IMR-90 (cell line): Measurements from ENCODE around the gene EXOC4. TPM values are rescaled to one million over a fixed set of nuclear protein-coding genes. Genes with fewer than 3 reads are reported as not detected.

Experiments
- ATAC-seq: fragments of 200-7000 bp; cut with Tn5 transposase; 2 replicates; pipeline ENCODE4 v1.9.1; 2020; ENCODE audit warnings: low read depth, mild to moderate bottlenecking, moderate library complexity
- BruUV-seq: library from RNA; stranded (reverse); fragments of 400-500 nt; replicated peaks from 2 replicates; lab custom pipeline; 2021; lab: Mats Ljungman, UMichigan
- CTCF ChIA-PET: fragments of 300-600 bp; formaldehyde crosslinking; extraction: SDS; loops from one replicate; lab custom pipeline; 2021; ENCODE audit warnings: antibody characterized with exemption; lab: Yijun Ruan, JAX
- POLR2A ChIA-PET: fragments of 300-600 bp; sonication (Branson Sonifier 250); formaldehyde crosslinking; loops from one replicate; lab custom pipeline; 2022; ENCODE audit warnings: antibody characterized with exemption; ENCODE audit not compliant: unreplicated experiment; lab: Charles Lee
- DNase-seq: peaks from one replicate; pipeline ENCODE4 v3.0.0; 2013
- H2AFZ ChIP-seq: replicated peaks from 2 replicates; pipeline ENCODE3; 2013; ENCODE audit warnings: low read length, mild to moderate bottlenecking; ENCODE audit not compliant: poor library complexity
- H2AK5ac ChIP-seq: 2 replicates; pipeline ENCODE4 v1.6.1; 2013; ENCODE audit warnings: low read depth, low read length, inconsistent platforms
- H2AK9ac ChIP-seq: replicated peaks from 2 replicates; pipeline ENCODE3; 2013; ENCODE audit warnings: mild to moderate bottlenecking, low read depth, low read length, moderate library complexity; ENCODE audit not compliant: poor library complexity
- H2BK120ac ChIP-seq: 2 replicates; pipeline ENCODE4 v1.6.1; 2013; ENCODE audit warnings: low read depth, low read length, inconsistent platforms
- H2BK15ac ChIP-seq: 3 replicates; pipeline ENCODE4 v1.6.1; 2013; ENCODE audit warnings: low read depth, low read length, inconsistent platforms
- H2BK20ac ChIP-seq: 2 replicates; pipeline ENCODE4 v1.6.1; 2013; ENCODE audit warnings: low read depth, mild to moderate bottlenecking, inconsistent platforms, low read length, moderate library complexity
- H2BK5ac ChIP-seq: 2 replicates; pipeline ENCODE4 v1.6.1; 2013; ENCODE audit warnings: mild to moderate bottlenecking, low read depth, low read length, inconsistent platforms; ENCODE audit not compliant: poor library complexity, severe bottlenecking
- H3K14ac ChIP-seq: replicated peaks from 2 replicates; pipeline ENCODE4 v1.6.1; 2013; ENCODE audit warnings: low read depth, low read length, inconsistent platforms
- H3K18ac ChIP-seq: 2 replicates; pipeline ENCODE4 v1.6.1; 2013; ENCODE audit warnings: low read depth, low read length, control low read depth
- H3K23ac ChIP-seq: 2 replicates; pipeline ENCODE4 v1.6.1; 2013; ENCODE audit warnings: low read depth, low read length, inconsistent platforms
- H3K27ac ChIP-seq: 2 replicates; pipeline ENCODE4 v1.5.1; 2013; ENCODE audit warnings: mild to moderate bottlenecking, control low read depth, low read length; ENCODE audit not compliant: insufficient read depth
- H3K27me3 ChIP-seq: 2 replicates; pipeline ENCODE4 v1.6.1; 2013; ENCODE audit warnings: low read length; ENCODE audit not compliant: control insufficient read depth, insufficient read depth
- H3K36me3 ChIP-seq: 2 replicates; pipeline ENCODE4 v1.6.1; 2013; ENCODE audit warnings: low read length, mixed read lengths; ENCODE audit not compliant: control insufficient read depth, insufficient read depth
- H3K4ac ChIP-seq: 2 replicates; pipeline ENCODE4 v1.6.1; 2013; ENCODE audit warnings: low read depth, low read length, inconsistent platforms
- H3K4me1 ChIP-seq: 2 replicates; pipeline ENCODE4 v1.6.1; 2013; ENCODE audit warnings: low read length, mixed read lengths; ENCODE audit not compliant: control insufficient read depth, insufficient read depth
- H3K4me2 ChIP-seq: 2 replicates; pipeline ENCODE4 v1.6.1; 2013; ENCODE audit warnings: low read depth, mild to moderate bottlenecking, control low read depth, low read length, moderate library complexity
- H3K4me3 ChIP-seq: 2 replicates; pipeline ENCODE4 v1.5.1; 2013; ENCODE audit warnings: low read depth, mild to moderate bottlenecking, control low read depth, low read length, moderate library complexity; ENCODE audit not compliant: insufficient read depth
- H3K56ac ChIP-seq: 2 replicates; pipeline ENCODE4 v1.6.1; 2013; ENCODE audit warnings: low read length, inconsistent platforms; ENCODE audit not compliant: insufficient read depth; ENCODE audit errors: extremely low read depth
- H3K79me1 ChIP-seq, 2 experiments: 2 replicates each; pipeline ENCODE4 v1.6.1; 2013; ENCODE audit warnings: low read length in 2 of 2, inconsistent platforms in 1 of 2, low read depth in 1 of 2
- H3K9ac ChIP-seq: 2 replicates; pipeline ENCODE4 v1.6.1; 2013; ENCODE audit warnings: low read depth, low read length, control low read depth
- H3K9me1 ChIP-seq: 2 replicates; pipeline ENCODE4 v1.6.1; 2013; ENCODE audit warnings: low read length, inconsistent platforms; ENCODE audit not compliant: insufficient read depth
- H3K9me3 ChIP-seq: 2 replicates; pipeline ENCODE4 v1.6.1; 2013; ENCODE audit warnings: low read length; ENCODE audit not compliant: control insufficient read depth, insufficient read depth
- H4K20me1 ChIP-seq: 2 replicates; pipeline ENCODE4 v1.6.1; 2013; ENCODE audit warnings: low read length, inconsistent platforms; ENCODE audit not compliant: insufficient read depth
- H4K5ac ChIP-seq: 2 replicates; pipeline ENCODE4 v1.6.1; 2013; ENCODE audit warnings: mild to moderate bottlenecking, low read depth, low read length, control low read depth
- H4K8ac ChIP-seq, 2 experiments: 2 replicates each; pipeline ENCODE4 v1.6.1; 2013; ENCODE audit warnings: low read depth in 2 of 2, low read length in 2 of 2, control low read depth in 1 of 2, inconsistent platforms in 1 of 2
- H4K91ac ChIP-seq: 2 replicates; pipeline ENCODE4 v1.6.1; 2013; ENCODE audit warnings: low read depth, low read length, inconsistent platforms; ENCODE audit not compliant: insufficient read depth
- CEBPB ChIP-seq: IDR thresholded peaks from 2 replicates; pipeline ENCODE4 v1.6.1; 2012; ENCODE audit warnings: low read depth, low read length, improper control_type of control experiment
- CHD1 ChIP-seq: IDR thresholded peaks from 2 replicates; pipeline ENCODE4 v1.6.1; 2012; ENCODE audit warnings: low read depth, low read length, improper control_type of control experiment
- CTCF ChIP-seq: conservative IDR thresholded peaks from 2 replicates; pipeline ENCODE4 v1.5.1; 2012; ENCODE audit warnings: mild to moderate bottlenecking, low read depth, low read length, improper control_type of control experiment
- ELK1 ChIP-seq: fragments of 150-350 bp; IDR thresholded peaks from 2 replicates; pipeline ENCODE4 v1.6.1; 2016; ENCODE audit warnings: low read depth, mild to moderate bottlenecking, low read length, moderate library complexity, borderline replicate concordance
- MAFK ChIP-seq: IDR thresholded peaks from 2 replicates; pipeline ENCODE4 v1.6.1; 2012; ENCODE audit warnings: low read depth, low read length, improper control_type of control experiment
- NFE2L2 ChIP-seq: fragments of 150-350 bp; IDR thresholded peaks from 2 replicates; pipeline ENCODE4 v1.6.1; 2016; ENCODE audit warnings: low read depth, mild to moderate bottlenecking, low read length
- RCOR1 ChIP-seq: IDR thresholded peaks from 2 replicates; pipeline ENCODE4 v1.6.1; 2012; ENCODE audit warnings: mild to moderate bottlenecking, low read length, improper control_type of control experiment; ENCODE audit not compliant: insufficient replicate concordance
- RFX5 ChIP-seq: IDR thresholded peaks from 2 replicates; pipeline ENCODE4 v1.8.0; 2012; ENCODE audit warnings: low read depth, mild to moderate bottlenecking, low read length, moderate library complexity
- SMC3 ChIP-seq: fragments of 150-350 bp; IDR thresholded peaks from 2 replicates; pipeline ENCODE4 v1.6.1; 2016; ENCODE audit warnings: low read depth, mild to moderate bottlenecking, antibody characterized with exemption, low read length, moderate library complexity
- USF2 ChIP-seq: fragments of 150-350 bp; IDR thresholded peaks from 2 replicates; pipeline ENCODE4 v1.6.1; 2017; ENCODE audit warnings: mild to moderate bottlenecking, antibody characterized with exemption, low read length, low read depth
- WGBS, 2 experiments: methylation state at CpG; one replicate each; pipeline versions ENCODE4 v1.1.5 to v1.1.7; 2013; ENCODE audit warnings: missing lambda C conversion rate in 2 of 2; ENCODE audit not compliant: insufficient read length in 1 of 2; ENCODE audit errors: extremely low coverage in 2 of 2; 5-methylcytosine and 5-hydroxymethylcytosine counted together
- dilution Hi-C: fragments of 300-500 bp; cut with HindIII; formaldehyde crosslinking; loops from one replicate; pipeline ENCODE4 v1.14.3; 2018; ENCODE audit warnings: low sequenced_read_pairs; ENCODE audit not compliant: unreplicated experiment
- in situ Hi-C: fragments of 300-500 bp; cut with MboI; formaldehyde crosslinking; loops from 3 replicates; pipeline ENCODE4 v1.14.3; 2019; ENCODE audit warnings: low sequenced_read_pairs, inconsistent platforms, mixed read lengths
- intact Hi-C: fragments of 100-400 bp; cut with micrococcal nuclease; formaldehyde crosslinking; loops from 2 replicates; pipeline ENCODE4 v1.10.0; 2022
- polyA plus RNA-seq, 3 experiments: library from polyadenylated mRNA; depleted of rRNA; stranded (reverse); fragments of >200 nt; gene quantifications; 2 replicates each; pipeline ENCODE4 v1.2.3, GENCODE V29; 2012; ENCODE audit warnings: low replicate concordance in 1 of 3
- total RNA-seq: library from RNA; depleted of rRNA; stranded (reverse); fragments of >200 nt; gene quantifications from 2 replicates; pipeline ENCODE4 v1.2.3, GENCODE V29; 2012

The EXOC4 gene
- total and polyA plus RNA-seq, 2 of the 4 experiments (the other 2 are of a cell fraction), result 25.4 to 94.6 TPM

GRCh38 chr7:133587903-133588302, 335.0 kb downstream of the EXOC4 start (continued):
- TF ChIP-seq CTCF (no peak), SMC3 (no peak)

GRCh38 chr7:133590795-133591194, 337.9 kb downstream of the EXOC4 start:
- Histone ChIP-seq H3K27ac (no peak overlapping the region), H3K9me1 (no peaks in the 10 kb centered on the region; the same call in 1 of the 2 replicates), H4K5ac (no peak overlapping the region), H2AK9ac (no peak overlapping the region), H3K56ac (no peak overlapping the region), H3K4ac (no peak overlapping the region), H3K23ac (no peak overlapping the region), H3K18ac (no peak overlapping the region), H3K9ac (no peak overlapping the region), H3K79me1 (no peaks in the 10 kb centered on the region; a peak in 1 of 4 replicates), H2BK20ac (no peak overlapping the region), H4K91ac (no peak overlapping the region), H2BK15ac (no peak overlapping the region), H2AK5ac (no peak overlapping the region), H2BK5ac (no peak overlapping the region), H3K4me3 (no peak overlapping the region), H3K36me3 (no peaks in the 10 kb centered on the region), H3K4me1 (no peaks in the 10 kb centered on the region), H2BK120ac (no peak overlapping the region), H2AFZ (no peak overlapping the region), H3K14ac (no peak overlapping the region; the same call in 1 of the 2 replicates), H4K20me1 (no peaks in the 10 kb centered on the region), H4K8ac (no peak overlapping the region), H3K9me3 (no peaks in the 10 kb centered on the region), H3K27me3 (no peaks in the 10 kb centered on the region), H3K4me2 (no peak overlapping the region)
- DNase-seq (no peak), ATAC-seq (no peak)
- ChIA-PET POLR2A (no interaction called here), CTCF (no interaction called here)
- BruUV-seq, result no TSS peak
- dilution Hi-C loops (no loop called here), intact Hi-C loops (no loop called here), in situ Hi-C loops (no loop called here)
- 80% methylated on average over 2 of the region's 4 CpGs; no CpG with 5 or more reads in 1 of the 2 experiments for WGBS, 2 experiments
- TF ChIP-seq SMC3 (no peak), MAFK (no peak), RFX5 (no peak), CTCF (no peak), CHD1 (no peak), NFE2L2 (no peak), CEBPB (no peak), RCOR1 (no peak), USF2 (no peak), ELK1 (no peak)
